Activated CD4-positive, alpha-beta T cell treated with anti-CD3 and anti-CD28 coated beads, Interleukin-10, Interleukin-2, amounts not matched to agents 100 ng/mL and 50 ng/mL, durations not matched to agents 16 hours and 8 hours (primary cell): ENCODE data around the gene NRXN2.
A peak's percentile ranks its signal among the peaks of the same experiment; 100 is the strongest.

Source experiments
- DNase-seq: peaks from one replicate; pipeline ENCODE4 v3.0.0-alpha.2; 2020

NRXN2 gene

DNA sequence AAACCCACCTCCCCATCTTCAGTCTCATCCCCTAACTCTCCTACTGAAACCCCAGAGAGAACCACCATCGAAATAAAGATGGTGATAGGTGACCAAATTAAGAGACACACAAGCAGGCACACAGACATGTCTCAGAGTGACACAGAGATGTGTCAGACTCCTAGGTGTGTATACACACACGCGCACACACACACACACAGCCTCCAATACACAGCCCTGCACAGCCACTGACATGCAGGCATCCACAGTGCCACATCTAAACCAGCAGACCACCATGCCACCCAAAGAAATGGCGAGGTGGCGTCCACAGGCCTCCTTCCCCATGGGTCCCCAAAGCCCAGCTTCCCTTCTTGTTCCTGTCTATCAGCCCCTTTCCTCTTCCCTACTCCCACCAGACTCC, 27.4 kb downstream of the NRXN2 start:
- no peak for DNase-seq

DNA sequence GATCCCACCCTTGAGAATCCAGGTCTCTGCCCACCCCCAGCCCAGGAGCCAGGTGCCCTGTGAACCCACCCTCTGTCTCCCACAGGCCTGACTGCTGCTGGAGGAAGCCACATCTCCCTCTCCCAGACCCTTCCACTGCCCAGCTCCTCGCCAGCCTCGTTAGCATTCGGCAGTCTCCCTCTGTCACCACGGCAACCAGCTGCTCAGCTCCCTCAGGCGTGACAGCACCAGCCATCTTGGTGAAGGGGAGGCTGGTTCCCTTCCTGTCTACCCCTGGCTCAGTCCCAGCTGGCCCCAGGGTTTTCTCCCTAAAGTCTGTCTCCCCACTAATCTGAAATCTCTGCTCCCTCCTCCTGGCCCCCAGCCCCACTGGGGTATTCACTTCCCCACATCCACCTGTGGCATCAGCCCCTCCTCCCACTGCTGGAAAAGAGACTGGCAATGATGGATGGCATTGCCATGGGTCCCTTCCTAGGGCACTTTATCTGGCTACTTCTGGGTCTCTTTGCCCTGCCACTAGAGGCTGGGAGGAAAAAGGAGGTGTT, 28.1 kb downstream of the NRXN2 start:
- DNase-seq: no peak

GRCh38 chr11:64694026-64694755, 28.8 kb downstream of the NRXN2 start:
- no peak for DNase-seq

DNA sequence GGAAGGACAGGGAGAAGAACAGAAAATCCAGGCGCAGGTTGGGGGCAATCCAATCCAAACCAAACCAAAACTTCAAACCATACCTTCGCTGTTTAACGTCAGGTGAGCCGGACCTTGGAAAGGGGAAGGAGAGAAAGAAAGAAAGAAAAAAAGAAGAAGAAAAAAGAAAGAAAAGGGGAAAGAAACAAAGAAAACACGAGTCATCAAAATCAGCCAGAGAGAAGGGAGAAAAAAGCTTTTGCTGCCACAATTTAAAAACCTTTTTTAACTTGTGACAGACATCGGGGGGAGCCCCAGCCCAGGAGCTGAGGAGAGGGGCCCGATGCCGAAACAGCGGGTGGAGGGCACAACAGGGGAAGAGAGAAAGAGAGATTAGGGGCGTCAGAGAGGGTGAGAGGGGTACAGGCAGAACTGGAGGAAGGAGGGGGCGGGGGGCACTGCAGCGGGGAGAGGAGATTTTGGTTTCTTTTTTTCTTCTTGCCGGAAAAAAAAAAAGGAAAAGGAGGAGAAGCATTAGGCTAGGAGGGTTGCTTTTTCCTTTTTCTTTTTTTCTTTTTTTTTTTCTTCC, 30.1 kb downstream of the NRXN2 start:
- DNase-seq: no peak

- no peak for DNase-seq
These were observed 31.5 kb downstream of the NRXN2 start for GRCh38 chr11:64691543-64691942.

GRCh38 chr11:64690235-64690634, 32.8 kb downstream of the NRXN2 start:
- DNase-seq: no peak

- peak; percentile 90 for DNase-seq
These were observed 34.4 kb downstream of the NRXN2 start for GRCh38 chr11:64688534-64688982.

GRCh38 chr11:64687643-64688533, 35.1 kb downstream of the NRXN2 start:
- no peak for DNase-seq

DNA sequence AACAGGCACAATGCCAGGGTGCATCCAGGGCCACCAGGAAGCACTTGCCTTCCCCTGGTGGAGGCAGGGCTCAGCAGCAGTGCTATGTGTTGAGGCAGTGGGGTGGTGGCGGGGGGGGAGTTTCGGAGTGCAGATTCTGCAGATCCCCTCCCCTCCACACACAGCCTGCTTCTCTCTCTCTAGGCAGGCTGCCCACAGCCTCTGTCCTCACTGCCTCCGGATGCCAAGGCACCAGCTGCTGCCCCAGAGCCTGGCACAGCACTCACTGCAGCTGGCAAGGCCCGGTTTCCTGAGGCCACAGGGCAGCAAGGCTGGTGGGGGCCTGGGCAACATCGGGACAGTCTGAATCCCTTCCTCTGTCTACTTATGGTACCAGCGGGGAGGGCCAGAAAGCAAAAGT, 35.8 kb downstream of the NRXN2 start:
- DNase-seq: no peak

GRCh38 chr11:64686466-64687170, 36.4 kb downstream of the NRXN2 start:
- DNase-seq: peak; percentile 23

DNA sequence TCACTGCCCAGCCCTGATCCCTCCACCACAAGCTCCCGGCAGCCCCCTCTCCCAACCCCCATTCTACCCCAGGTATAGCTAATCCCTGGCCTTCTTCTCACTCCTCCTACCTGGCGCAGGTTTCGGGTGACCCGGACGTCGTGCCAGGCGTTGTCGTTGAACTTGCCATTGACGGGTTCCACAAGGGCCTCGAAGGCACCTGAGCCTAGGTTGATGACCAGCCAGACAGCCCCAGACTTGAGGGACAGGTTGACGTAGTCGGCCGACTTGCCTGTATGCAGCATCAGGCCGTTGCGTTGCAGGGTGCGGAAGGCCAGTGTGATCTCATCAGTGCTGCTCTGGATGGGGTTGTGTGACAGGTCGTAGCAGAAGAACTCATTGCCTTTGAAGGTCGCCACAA, 37.5 kb downstream of the NRXN2 start:
- no peak for DNase-seq

DNA sequence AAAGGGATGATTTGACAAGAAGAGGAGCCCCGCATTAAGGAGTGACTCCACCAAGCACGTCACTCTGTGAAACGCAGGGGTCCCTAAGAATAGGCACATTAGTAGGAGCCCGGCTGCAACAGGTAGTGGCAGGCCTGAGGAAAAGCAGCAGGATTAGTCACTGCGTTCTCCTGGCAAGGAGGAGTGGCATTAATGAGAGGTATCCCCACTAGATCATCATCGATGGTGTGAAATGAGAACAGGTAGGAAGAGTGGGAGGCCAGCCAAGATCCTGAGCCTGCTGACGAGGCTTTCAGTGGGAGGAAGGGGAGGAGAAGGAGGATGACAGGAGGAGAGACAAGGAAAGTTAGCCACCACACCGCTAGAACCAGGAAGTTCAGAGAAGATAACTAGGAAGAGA, 38.6 kb downstream of the NRXN2 start:
- DNase-seq: no peak

DNA sequence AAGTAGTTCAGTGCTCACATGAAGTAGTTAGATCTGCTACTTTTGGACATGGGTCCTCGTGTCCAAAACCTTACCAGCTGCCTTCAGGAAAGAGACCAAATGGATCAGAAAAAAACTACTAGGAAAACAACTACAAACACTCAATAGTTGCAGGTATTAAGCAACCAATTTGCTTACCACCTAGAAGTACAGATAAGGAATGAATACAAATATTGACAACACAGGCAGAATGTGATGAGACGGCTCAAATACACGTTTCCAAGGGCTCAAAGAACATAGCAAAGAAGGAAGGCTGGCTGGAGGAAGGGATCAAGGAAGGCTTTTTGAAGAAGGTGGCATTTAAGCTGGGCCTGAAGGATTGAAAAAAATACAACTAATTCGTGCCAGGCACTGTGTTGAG, 41.8 kb downstream of the NRXN2 start:
- DNase-seq: no peak

DNA sequence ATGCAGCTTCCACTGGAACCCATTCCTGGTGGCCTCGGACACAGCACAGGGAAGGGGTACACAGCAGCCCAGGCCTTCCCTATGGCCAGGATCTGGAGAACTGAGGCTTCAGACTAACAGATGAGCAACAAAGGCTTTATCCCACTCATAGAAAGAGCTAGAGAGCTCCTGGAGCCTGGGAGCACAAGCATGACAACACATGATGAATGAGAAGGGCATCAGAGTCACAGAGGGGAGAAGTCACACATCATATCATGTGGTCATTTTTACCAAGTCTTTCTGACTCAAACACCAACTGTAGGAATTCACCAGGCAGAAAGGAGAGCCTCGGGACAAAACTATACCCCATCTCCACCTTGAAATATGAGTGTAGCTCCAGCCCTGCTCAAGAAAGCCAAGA, 43.2 kb downstream of the NRXN2 start:
- no peak for DNase-seq

GRCh38 chr11:64677441-64678023, 45.5 kb downstream of the NRXN2 start:
- DNase-seq: no peak

- no peak for DNase-seq
These were observed 46.8 kb downstream of the NRXN2 start for GRCh38 chr11:64676261-64676615.

DNA sequence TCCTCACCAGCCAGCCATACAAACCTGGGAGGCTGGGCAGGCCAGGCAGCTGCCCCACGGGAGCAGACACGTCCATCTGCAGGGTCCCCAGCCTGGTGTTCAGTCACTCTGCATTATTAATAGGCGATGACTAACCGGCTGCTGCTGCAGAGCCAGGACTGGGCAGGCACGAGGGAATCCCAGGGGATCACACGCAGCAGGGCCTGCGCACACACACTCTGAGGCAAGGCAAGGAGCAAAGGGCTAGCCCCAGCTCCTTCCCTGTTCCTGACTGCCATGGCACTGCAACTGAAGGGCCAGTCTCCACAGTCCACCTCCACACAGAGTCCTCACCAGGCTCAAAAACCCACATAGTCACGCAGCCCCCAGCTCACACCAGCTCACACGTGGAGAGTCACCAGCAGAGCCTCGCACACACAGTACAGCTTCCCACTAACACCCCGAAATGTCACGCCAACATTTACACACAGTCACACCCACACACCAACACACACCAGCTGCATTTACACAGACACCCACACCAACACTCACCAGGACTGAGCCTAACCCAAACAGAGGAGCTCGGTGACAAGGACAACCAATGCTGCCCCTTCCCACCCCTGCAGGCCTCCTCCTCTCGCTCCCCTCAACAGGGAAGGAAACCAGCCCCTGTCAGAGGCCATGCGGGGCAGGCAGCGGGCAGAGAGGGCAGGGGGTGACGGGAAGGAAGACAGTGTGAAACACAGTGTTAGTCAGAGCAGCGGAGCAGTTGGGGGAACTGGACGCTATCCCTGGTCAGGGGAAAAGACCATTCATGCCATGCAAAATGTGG, 47.3 kb downstream of the NRXN2 start:
- DNase-seq: no peak

DNA sequence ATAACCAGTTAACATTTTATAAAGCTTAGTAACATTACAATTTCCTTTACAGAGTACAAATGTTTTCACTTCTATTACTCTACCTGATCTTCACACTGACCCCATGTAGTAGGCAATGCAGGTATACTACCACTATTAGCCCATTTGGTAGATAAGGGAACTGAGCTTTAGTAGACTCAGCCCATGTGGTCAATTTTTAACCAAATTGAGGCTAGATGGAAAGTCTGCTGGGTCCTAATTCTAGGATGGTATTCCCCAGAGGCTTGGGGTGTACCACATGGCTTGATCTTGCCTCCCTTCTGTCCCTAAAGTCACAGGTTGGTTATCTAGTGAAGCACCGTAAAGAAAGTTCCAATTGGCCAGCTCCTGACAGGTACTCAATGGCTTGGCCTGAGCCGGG, 48.2 kb downstream of the NRXN2 start:
- no peak for DNase-seq

GRCh38 chr11:64673279-64673678, 49.7 kb downstream of the NRXN2 start:
- no peak for DNase-seq

DNA sequence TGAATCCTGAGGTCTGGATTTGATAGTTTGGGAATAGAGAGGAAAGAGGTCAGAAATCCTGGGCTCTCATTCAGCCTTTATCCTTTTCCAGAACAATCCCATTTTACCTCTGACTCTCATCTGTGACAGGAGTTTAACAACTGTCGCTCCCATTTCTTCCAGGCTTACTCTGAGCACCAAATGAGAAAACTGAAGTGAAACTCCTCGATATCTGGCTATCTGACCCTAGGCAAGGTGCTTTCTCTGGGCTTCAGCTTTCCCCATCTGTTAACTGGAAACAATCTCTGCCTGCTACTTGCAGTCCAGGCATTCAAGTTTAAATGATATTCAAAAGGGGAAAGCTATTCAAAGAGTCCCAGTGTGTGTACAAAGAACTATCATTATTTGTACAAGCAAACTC, 50.1 kb downstream of the NRXN2 start:
- no peak for DNase-seq

DNA sequence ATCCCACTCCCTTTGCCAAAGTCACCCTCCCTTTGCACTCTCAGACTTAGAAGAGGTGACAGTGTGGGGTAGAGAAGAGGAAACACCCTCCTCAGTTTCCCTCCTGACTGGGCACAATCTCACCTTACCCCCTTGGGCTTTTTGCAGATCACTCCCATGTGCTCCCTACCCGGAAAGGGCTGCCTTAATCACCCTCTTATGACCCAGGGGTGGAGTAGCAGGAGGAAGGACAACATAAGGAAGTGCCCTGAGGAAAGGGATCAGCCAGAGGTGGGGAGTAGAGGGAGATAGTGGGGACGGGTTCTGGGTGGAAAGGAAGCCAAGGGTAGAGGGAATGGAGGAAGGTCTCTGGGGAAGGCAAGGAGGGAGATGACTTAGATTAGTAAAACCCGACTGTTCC, 52.0 kb downstream of the NRXN2 start:
- no peak for DNase-seq
